NCI-H1694 (cell line): ENCODE data around the gene APOE.

Experiments used
- DNase-seq: peaks from one replicate; lab custom pipeline; 2025; lab: John Stamatoyannopoulos, UW

APOE gene

DNA sequence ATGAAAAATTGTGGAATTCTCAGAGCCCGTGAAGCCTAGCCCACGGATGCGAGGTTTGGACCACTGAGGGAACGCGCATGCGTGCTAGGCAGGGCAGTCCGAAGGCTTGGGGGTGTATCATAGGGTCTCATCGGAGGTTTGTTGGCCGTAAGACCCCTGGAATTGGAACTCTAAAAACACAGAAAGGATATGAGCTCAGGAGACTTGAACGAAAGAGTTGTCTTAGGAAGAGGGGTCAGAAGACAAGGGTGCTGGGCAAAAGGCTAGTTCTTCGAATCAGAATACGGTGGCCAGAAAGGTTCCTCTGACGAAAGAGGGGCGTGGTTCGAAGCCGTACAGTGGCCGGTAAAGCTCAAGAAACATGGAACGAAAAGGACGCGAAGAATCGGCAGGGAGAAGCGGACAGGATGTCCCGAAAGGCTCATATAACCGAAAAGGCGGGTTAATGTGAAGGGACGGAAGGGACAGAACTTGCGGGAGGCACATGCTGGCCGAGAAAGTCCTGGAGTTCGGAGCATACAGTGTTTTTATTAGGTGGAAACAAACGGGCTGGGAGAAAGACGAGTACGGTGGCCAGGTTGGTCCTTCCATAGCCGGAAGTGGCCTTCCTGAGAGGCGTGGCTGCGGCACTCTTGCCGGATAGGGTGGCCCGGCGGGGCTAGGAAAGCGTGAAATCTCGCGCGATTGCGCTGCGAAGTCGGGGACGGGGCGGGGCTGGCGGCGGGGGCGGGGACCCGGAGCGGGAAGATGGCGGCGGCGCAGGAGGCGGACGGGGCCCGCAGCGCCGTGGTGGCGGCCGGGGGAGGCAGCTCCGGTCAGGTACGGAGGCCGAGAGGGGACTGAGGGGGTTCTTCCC, 49.3 kb downstream of the APOE start, which contains the start of gene CLPTM1:
TSS of gene CLPTM1 (plus strand) at position 732 of the 856 bp plus-strand sequence. CDS start at position 748, 16 bp downstream.
- DNase-seq, result peak; percentile 92

DNA sequence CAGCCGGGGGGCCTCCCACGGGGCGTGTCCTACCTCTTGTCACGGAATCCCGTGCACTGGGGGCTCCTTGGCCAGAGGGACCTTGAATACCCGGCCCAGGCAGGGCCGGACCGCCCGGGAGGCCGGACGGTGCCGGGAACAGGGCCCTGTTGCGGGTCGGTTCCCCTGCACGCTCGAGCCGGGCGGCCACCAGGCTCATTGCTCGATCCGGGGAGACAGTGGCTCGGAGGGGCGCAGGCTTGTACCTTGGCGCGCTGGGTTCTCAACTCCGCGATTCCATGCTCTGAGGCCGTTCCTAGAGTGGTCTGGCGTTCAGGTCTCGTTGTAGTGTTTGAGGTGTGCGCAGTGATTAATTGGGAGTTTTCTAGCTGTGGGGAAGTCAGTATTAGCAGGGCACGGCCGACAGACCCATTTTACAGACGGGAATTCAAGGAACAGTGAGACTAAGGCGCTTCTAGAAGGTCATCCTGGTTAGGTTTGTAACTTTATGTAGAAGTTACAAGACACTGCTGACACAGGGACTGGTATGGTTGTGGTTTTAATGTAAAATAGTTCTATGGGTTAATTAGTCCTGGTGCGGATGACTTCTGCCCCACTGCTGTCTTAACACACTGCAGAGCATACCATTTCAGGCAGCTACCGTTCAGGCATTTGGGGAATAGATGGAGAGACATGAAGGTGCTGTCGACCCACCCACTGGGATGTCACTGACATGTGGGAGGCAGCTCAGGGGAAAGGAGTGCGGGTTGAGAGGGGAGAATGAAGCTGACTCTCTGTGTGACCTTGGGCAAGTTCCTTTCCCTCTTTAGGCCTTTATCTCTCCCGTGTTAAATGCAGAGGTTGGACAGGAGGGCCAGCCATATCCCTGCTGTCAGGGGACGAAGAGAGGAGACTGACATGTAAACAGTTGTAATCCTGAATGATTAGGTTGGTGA, 50.2 kb downstream of the APOE start:
- DNase-seq, result no peak

DNA sequence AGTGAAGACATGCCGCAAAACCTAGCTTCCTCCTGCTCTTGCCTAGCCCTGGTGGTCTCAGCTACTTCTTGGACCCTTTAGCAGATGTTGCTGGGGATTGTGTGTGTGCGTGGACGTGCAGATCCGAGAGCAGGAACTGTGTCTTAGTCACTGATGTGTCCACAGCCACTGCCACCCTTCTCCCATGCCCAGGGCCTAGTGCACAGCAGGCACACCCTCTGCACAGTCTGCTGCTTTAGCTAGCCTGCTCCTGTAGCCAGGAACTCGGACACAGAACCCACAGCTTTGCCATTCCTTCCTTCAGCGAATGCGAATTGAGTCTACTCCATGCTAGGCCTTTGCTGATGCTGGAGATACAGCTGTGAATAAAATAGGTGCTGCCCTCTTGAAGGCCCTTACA, 51.9 kb downstream of the APOE start:
- DNase-seq, result no peak

DNA sequence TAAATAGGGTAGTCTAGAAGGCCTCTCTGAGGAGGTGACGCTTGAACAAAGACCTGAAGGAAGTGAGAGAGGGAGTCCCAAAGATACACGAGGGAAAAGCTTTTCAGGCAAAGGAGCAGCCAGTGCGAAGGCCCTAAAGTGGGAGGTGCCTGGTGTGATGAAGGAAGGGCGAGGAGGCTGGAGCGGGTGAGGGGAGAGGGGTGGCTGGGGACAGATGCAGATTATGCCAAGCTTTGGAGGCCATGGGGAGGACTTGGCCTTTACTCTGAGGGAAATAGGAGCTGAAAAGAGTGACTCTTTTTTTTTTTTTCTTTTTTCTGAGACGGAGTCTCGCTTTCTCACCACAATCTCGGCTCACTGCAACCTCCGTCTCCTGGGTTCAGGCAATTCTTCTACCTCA, 52.5 kb downstream of the APOE start:
- DNase-seq, result no peak
